Measurements from ENCODE around the gene PNPLA5. TPM values are rescaled to one million over a fixed set of nuclear protein-coding genes. Genes with fewer than 3 reads are reported as not detected.
A peak's percentile ranks its signal among the peaks of the same experiment; 100 is the strongest.

Gene PNPLA5
- total RNA-seq, 1 experiment from 2014 or later = 5.5 TPM

GRCh38 chr22:43878079-43878795 is 13.6 kb downstream of the PNPLA5 start:
- H3K18ac ChIP-seq (ENCODE audit: insufficient read length, low read depth, low read length) = no peak overlapping the region
- H3K23me2 ChIP-seq (ENCODE audit: insufficient read length, low read depth, low read length, poor library complexity, severe bottlenecking) = no peaks in the 10 kb centered on the region
- H3K36me3 Mint-ChIP-seq (ENCODE audit: insufficient read depth in 1 of 3, low read depth in 3 of 3) = peaks cover 4 to 12% (median 9%) of the 10 kb centered on the region in 3 experiments; a peak in 5 of 7 replicates
- no peak overlapping the region for H2BK20ac ChIP-seq (ENCODE audit: low read depth, low read length, poor library complexity, severe bottlenecking)
- no CpG with 5 or more reads among the region's 12 CpGs for WGBS (ENCODE audit: extremely low coverage, insufficient read length, low lambda C conversion rate)
- H4K8ac ChIP-seq (replicated peaks; ENCODE audit: insufficient read length, low read depth, low read length) = no peak overlapping the region
- H2BK120ac ChIP-seq (ENCODE audit: low read depth, low read length, poor library complexity, severe bottlenecking) = no peak overlapping the region
- H3K56ac ChIP-seq (ENCODE audit: insufficient read length, low read depth, low read length) = no peak overlapping the region
- H3K23ac ChIP-seq (ENCODE audit: insufficient read length, low read depth, low read length) = no peak overlapping the region
- H2BK5ac ChIP-seq (ENCODE audit: insufficient read length, low read length) = no peak overlapping the region
- no peak overlapping the region for H4K5ac ChIP-seq (ENCODE audit: insufficient read length, low read depth, low read length)
- H3K27me3 Mint-ChIP-seq (ENCODE audit: low read depth) = peaks cover 3% of the 10 kb centered on the region
- peaks cover 3 to 9% of the 10 kb centered on the region in 2 experiments for H3K4me1 Mint-ChIP-seq
- H3K4ac ChIP-seq (ENCODE audit: low read depth, low read length) = no peak overlapping the region
- H3K9me3 ChIP-seq (ENCODE audit: control insufficient read depth, low read depth, low read length) = no peaks in the 10 kb centered on the region
- DNase-seq = peak; percentile 19
- H4K20me1 ChIP-seq (ENCODE audit: control insufficient read depth, insufficient read depth, insufficient read length) = no peaks in the 10 kb centered on the region
- no peak overlapping the region for H2AFZ ChIP-seq (ENCODE audit: low read length)
- H3K4me1 ChIP-seq (ENCODE audit: insufficient read depth, low read length) = no peaks in the 10 kb centered on the region
- H3K9ac ChIP-seq (ENCODE audit: extremely low read depth, insufficient read length, low read length) = no peak overlapping the region
- H3K4me2 ChIP-seq (ENCODE audit: insufficient read depth, insufficient read length, low read length) = no peak overlapping the region
- no peak overlapping the region for H3K4me3 Mint-ChIP-seq
- no peak for TF ChIP-seq CTCF (conservative IDR thresholded peaks at IDR 0.05)
- no peak overlapping the region for H4K91ac ChIP-seq (ENCODE audit: insufficient read length, low read depth, low read length)
- no peaks in the 10 kb centered on the region for H3K79me1 ChIP-seq (ENCODE audit: insufficient read depth, low read depth, low read length, poor library complexity, severe bottlenecking)
- no peaks in the 10 kb centered on the region for H3K27me3 ChIP-seq (ENCODE audit: insufficient read depth, low read length)
- no peak overlapping the region; the same call in 1 of the 2 replicates for H3K14ac ChIP-seq (ENCODE audit: insufficient read depth, low read length)
- peaks cover 4 to 15% of the 10 kb centered on the region in 2 experiments; a peak in 4 of 5 replicates for H3K9me3 Mint-ChIP-seq
- no peak overlapping the region for H3T11ph ChIP-seq (ENCODE audit: low read length)
- H3K79me2 ChIP-seq (ENCODE audit: insufficient read depth, low read length) = no peaks in the 10 kb centered on the region
- H3K27ac ChIP-seq (ENCODE audit: insufficient read length, low read depth, low read length) = no peak overlapping the region
- no peak overlapping the region for H3K27ac Mint-ChIP-seq
- H2BK15ac ChIP-seq (ENCODE audit: low read depth, low read length) = no peak overlapping the region
- no peak overlapping the region for H2AK5ac ChIP-seq (ENCODE audit: insufficient read length, low read length)
- no peak overlapping the region for H2BK12ac ChIP-seq (ENCODE audit: insufficient read length, low read depth, low read length)

All from H9 (cell line).